Right lobe of liver (tissue), 4 donors: ENCODE data around the gene DYRK1A.

Source experiments
- POLR2A ChIP-seq: fragments of 450-650 bp; IDR thresholded peaks from one replicate; pipeline ENCODE4 v1.6.1; 2017; ENCODE audit warnings: antibody characterized with exemption, mild to moderate bottlenecking
- TF ChIP-seq, protein P1 (sequence below), 4 donors: fragments of 200-600 bp in 3 of 4; fragments of 450-650 bp in 1 of 4; IDR thresholded peaks; one replicate each; pipeline versions ENCODE4 v1.5.1 to v1.8.0; 2016 to 2022; ENCODE audit warnings: antibody characterized with exemption in 4 of 4, mild to moderate bottlenecking in 2 of 4
- donor health status: DM: no; HTN: no; CAD: no.
- donor health status: DM: no; HTN: no; CAD: no.
- donor health status: DM: no; HTN: yes; CAD: no.

DNA sequence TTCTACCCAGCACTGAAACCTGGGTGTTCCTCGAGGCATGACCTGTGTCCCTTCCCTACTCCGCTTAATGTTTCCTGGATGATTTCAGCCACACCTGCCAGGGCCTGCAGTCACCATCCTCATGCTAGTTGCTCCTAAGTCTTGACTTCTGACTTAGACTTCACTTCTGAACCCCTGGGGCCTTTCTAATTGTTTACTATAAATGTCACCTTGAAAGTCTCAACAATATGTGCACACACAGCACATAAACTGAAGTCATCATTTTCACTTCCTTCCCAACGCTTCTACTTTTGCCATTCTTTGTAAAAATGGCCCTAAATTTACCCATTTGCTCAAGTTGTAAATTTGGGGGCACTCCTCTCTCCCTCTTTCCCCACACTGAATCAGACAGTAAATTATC is 141.1 kb downstream of the DYRK1A start:
- TF ChIP-seq, protein P1, sequence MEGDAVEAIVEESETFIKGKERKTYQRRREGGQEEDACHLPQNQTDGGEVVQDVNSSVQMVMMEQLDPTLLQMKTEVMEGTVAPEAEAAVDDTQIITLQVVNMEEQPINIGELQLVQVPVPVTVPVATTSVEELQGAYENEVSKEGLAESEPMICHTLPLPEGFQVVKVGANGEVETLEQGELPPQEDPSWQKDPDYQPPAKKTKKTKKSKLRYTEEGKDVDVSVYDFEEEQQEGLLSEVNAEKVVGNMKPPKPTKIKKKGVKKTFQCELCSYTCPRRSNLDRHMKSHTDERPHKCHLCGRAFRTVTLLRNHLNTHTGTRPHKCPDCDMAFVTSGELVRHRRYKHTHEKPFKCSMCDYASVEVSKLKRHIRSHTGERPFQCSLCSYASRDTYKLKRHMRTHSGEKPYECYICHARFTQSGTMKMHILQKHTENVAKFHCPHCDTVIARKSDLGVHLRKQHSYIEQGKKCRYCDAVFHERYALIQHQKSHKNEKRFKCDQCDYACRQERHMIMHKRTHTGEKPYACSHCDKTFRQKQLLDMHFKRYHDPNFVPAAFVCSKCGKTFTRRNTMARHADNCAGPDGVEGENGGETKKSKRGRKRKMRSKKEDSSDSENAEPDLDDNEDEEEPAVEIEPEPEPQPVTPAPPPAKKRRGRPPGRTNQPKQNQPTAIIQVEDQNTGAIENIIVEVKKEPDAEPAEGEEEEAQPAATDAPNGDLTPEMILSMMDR (IDR thresholded peaks at IDR 0.05): no peak
- no peak for TF ChIP-seq POLR2A
